SW480 (cell line): ENCODE data around the gene FSD1.

Source experiments
- DNase-seq: peaks from one replicate; pipeline ENCODE4 v3.0.0-alpha.2; 2016; ENCODE audit warnings: low spot score

Gene FSD1

DNA sequence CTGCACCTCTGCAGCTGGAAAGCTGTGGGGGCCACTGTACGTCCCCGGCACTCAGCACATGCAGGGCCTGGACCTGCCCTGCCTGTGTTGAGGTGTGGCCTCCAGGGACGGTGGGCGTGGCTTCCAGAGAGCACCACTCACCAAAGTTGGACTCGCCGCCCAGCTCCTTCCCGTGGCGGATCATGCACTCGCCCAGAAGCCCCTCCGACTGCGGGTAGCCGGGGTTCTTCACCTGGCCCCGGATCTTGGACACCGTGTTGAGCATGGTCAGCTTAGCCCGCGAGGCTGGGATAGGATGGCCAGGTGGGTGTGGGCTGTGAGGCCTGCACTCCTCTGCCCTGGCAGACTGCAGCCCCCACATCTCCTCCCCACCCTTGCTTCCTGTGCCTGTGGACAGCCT, 60.9 kb downstream of the FSD1 start:
- DNase-seq: no peak

DNA sequence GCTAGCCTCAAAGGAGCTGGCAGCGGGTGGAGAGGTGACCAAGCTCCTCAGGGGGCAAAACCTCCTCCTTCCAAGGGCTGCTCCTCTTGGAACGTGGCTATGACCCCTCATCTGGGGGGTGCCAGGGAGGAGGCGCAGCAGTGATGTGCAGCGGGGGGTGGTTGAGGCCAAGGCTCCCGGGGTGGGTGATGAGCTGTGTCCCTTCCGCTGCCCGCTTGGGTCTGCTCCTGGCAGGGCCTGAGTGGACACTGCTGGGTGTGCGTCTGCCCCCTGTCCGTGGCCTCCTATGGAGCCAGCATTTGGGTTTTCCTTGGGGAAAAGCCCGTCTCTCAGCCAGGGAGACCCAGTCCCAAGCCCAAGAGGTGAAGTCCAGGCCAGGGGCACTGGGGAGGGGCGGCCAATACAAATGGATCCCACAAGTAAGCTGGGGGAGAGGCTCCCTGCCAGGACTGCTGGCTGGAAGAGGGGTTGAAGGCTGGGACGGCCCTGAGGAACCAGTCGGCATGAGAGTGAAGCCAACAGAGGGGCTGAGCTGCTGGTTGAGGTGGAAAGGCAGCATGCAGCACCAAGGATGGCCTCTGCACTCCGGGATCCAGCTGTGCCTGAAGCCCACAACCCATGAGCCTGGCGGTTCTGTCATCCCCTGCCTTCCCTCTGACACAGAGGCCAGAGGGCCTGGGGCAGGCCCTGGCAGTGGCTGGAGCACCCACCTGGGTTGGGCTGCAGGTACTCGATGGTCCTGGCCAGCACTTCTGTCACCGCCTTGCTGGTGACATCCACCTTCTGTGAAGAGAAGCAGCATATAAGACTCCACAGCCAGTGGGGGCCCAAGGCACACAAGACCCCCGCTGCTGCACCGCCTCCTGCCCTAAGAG, 61.6 kb downstream of the FSD1 start:
- no peak for DNase-seq

- no peak for DNase-seq
Measured at GRCh38 chr19:4366666-4367335, 62.4 kb downstream of the FSD1 start.

DNA sequence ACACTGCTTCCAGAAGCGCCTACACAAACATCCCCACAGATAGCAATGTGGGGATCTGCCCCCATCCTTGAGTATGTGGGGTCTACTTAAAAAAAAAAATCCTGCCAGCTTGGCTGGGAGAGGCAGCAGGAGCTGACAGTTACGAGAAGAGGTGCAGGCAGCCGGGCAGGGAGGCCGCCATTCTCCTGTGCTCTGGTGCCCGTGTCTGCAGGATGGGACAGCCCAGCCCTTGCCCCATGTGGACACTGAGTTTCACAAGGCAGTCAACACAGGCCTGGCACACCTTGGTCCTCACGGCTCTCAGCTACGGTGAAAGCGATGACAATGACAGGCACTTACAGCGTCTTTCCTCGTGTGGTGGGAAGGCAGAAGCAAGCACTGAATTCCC, 62.9 kb downstream of the FSD1 start:
- no peak for DNase-seq

DNA sequence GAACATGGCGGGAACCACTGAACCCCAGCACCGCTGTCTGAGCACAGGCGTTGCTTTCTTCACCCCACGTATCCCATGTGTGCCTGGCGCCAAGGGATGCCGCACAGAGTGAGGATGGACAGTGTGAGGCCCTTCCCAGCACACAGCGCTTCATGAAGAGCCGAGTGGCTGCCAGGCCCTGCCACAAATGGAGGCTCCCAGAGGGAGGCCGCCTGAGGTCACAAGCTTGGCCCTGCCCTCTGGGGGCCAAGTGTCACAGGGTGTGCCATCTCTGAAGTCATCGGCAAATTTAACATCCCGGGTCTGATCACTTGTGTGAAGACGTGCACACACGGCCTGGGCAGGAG, 63.4 kb downstream of the FSD1 start:
- DNase-seq: no peak

DNA sequence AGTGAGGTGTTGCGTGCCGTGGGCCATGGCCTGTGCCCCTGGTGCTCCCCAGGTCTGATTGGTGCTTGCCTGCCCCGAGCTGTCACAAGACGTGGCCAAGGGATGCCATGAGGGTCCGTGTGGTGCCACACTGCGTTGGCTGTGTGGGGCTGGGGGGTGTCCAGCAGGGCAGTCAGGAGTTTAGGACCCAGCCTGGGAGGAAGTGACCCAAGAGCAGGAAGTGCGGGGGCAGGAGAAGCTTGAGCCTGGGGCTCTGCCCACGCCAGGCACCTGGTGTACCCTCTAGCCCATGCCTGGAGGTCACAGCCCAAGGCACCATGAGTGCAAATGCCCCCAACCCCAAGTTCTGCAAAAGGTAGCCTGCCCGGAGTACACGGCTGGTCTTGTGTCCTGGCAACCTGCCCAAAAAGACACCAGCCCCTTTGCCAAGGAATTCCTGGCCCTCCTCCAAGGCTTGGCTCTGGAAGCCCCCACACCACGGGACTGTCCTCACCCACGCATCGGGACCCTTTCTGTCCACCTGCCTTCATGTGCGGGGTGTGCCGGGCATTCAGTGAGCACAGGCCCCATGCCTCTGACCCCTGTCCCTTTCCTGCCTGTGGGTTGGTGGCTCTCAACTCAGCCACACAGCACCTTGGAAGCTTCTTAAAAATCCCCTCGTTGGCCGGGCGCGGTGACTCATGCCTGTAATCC, 63.9 kb downstream of the FSD1 start:
- no peak for DNase-seq

DNA sequence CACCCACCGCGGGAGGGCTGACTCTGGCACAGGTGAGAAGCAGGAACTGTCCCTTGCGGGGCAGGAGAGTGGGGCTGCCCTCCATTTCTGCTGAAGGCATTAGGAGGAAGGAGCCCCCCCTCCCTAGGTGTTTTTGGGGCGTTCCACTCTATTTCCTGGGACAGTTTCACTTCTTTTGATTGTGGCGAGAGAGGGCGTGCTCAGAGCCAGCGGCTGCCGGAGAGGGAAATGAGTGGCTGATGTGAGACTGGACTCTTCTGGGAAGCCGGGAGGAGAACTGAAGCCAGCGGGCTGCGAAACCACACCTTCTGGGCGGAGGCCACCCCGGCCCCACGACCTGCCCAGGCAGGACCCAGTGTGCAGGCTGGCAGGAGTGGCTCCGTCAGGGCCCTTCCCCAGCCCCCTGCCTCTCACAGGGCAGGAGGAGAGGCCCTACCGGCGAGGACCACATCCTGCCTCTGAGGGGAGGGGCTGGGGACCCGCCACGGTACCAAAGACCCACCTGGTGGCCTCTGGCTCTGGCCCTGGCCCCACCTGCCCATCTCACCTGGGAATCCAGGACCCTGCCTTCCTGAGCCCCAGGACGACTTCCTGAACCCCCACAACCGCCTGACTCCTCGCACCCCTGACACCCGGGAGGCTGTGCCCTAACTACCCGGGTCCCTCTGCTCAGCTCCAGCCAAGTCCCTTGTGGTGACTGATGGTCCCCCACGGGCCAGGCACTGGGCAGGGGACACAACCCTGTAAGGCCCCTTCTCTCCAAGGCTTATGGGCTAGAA, 64.9 kb downstream of the FSD1 start:
- peak; percentile 71 for DNase-seq

GRCh38 chr19:4369888-4370260, 65.5 kb downstream of the FSD1 start:
- peak; percentile 57 for DNase-seq

- no peak for DNase-seq
Measured at GRCh38 chr19:4370418-4371041, 66.1 kb downstream of the FSD1 start.

DNA sequence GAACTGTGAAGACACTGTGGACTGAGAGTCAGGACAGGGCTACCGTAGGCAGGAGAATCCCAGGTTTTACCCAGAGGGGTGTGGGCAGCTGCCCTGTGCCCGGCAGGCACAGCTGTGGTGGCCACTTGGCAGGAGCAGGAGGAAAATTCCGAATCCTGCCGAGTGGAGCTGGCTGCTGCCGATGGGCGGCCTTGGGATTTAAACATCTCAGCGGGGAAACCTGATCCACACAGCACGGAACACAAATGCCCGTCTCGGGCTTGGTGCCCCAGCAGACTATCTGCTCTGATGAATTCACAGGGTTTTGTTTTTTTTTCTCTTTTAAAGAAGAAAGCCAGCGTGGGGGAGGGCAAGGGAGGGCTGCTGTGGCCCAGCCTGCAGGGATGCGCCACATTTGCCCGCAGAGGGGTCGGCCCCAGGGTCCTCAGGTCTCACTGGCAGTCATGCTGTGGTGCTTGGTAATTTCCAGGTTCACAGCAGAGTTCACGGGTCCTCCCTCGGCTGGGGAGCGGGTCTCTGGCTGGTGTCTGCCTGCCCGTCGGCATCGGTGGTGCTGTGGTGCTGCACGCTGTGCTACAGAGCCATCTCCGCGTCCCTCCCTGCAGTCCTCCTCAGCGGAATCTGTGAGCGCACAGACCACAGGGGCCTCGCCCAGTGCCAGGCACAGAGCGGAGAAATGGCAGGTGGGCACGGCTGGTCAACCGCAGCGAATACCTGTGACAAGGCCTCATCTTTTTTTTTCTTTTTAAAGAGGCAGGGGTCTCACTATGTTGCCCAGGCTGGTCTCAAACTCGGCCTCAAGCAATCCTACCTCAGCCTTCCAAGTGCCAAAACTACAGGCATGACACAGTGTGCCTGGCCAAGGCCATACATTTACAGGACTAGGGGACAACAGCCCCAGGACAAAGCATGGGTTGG, 67.1 kb downstream of the FSD1 start:
- DNase-seq: peak; percentile 45

DNA sequence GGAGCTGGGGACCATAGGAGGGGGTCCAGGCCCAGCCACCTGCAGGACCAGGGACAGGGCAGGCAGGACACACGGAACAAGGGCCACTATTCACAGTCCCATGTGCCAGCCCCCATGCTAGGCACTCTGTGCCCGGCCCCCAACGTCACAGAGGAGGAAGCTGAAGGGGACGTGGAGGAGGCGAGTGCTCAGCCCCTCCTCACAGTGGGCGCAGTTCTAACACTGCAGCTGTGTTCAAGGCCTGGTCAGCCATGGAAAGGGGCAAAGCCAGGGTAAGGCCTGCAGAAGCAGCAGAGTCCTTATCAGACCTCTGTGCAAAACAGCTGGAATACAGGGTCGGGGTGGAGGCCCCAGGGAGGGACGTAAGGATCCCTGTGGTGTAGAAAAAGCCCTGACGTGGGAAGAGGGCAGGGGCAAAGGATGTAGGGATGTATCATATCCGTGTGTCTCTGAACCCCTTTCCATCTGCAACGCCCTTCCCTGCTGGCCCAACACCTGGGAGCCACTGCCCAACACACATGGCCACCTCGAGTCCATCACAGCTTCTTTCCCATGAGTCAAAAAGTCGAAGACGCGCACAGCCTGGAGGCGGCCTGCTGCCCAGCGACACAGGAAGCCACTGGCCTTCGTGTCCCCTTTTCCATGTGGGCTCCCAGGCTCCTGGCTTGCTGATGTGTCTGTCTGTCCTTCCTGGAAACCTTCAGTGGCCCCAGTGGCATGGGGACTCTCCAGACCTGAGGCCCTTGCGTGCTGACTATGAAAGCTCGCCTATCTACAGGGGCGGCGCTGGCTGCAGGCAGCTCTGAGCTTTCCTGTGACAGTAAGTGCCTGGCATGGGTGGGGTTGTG, 68.0 kb downstream of the FSD1 start:
- no peak for DNase-seq

- DNase-seq: no peak
Measured at GRCh38 chr19:4373013-4373367, 68.6 kb downstream of the FSD1 start.
